Measurements from ENCODE around the gene MPZL1.

- TF ChIP-seq CTCF (conservative IDR thresholded peaks at IDR 0.05 in 1 of 2, IDR thresholded peaks at IDR 0.05 in 1 of 2; ENCODE audit: low read depth in 1 of 2, low read length in 2 of 2): no peak
- no peak for TF ChIP-seq EZH2 (IDR thresholded peaks at IDR 0.05; ENCODE audit: low read length, missing control alignments)
These were observed 27.1 kb upstream of the MPZL1 start for GRCh38 chr1:167694691-167695090.
